Endothelial cell of umbilical vein (primary cell): ENCODE data around the gene NUDT22.

ENCODE experiments used
- EZH2 ChIP-seq: IDR thresholded peaks from 2 replicates; pipeline ENCODE4 v1.6.1; 2012; ENCODE audit warnings: borderline replicate concordance, low read depth, mild to moderate bottlenecking, moderate library complexity, low read length, inconsistent platforms; ENCODE audit not compliant: severe bottlenecking
- MYC ChIP-seq: IDR thresholded peaks from one replicate; pipeline ENCODE4 v1.6.1; 2011; ENCODE audit warnings: mild to moderate bottlenecking, low read depth, low read length
- POLR2AphosphoS5 ChIP-seq: IDR thresholded peaks from 2 replicates; pipeline ENCODE4 v1.6.1; 2012; ENCODE audit warnings: low read depth, mild to moderate bottlenecking, control low read depth, low read length, moderate library complexity; ENCODE audit not compliant: insufficient read depth
- TF ChIP-seq, protein P1 (sequence below): IDR thresholded peaks from 2 replicates; pipeline ENCODE4 v1.6.1; 2011; ENCODE audit not compliant: insufficient read depth, insufficient read length
- TF ChIP-seq, protein P2 (sequence below), 2 donors: IDR thresholded peaks; 1 replicate in 1 of 2; 2 replicates in 1 of 2; pipeline ENCODE4 v1.5.1; 2011; ENCODE audit warnings: low read length in 2 of 2, mild to moderate bottlenecking in 2 of 2, moderate library complexity in 2 of 2, control low read depth in 1 of 2, inconsistent platforms in 1 of 2, low read depth in 1 of 2; ENCODE audit not compliant: insufficient read depth in 1 of 2; ENCODE audit errors: extremely low read depth in 1 of 2

- TF ChIP-seq, protein P1, sequence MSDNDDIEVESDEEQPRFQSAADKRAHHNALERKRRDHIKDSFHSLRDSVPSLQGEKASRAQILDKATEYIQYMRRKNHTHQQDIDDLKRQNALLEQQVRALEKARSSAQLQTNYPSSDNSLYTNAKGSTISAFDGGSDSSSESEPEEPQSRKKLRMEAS = no peak
- TF ChIP-seq, protein P2, sequence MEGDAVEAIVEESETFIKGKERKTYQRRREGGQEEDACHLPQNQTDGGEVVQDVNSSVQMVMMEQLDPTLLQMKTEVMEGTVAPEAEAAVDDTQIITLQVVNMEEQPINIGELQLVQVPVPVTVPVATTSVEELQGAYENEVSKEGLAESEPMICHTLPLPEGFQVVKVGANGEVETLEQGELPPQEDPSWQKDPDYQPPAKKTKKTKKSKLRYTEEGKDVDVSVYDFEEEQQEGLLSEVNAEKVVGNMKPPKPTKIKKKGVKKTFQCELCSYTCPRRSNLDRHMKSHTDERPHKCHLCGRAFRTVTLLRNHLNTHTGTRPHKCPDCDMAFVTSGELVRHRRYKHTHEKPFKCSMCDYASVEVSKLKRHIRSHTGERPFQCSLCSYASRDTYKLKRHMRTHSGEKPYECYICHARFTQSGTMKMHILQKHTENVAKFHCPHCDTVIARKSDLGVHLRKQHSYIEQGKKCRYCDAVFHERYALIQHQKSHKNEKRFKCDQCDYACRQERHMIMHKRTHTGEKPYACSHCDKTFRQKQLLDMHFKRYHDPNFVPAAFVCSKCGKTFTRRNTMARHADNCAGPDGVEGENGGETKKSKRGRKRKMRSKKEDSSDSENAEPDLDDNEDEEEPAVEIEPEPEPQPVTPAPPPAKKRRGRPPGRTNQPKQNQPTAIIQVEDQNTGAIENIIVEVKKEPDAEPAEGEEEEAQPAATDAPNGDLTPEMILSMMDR (IDR thresholded peaks at IDR 0.05; ENCODE audit: extremely low read depth in 1 of 2, insufficient read depth in 1 of 2, low read depth in 1 of 2, low read length in 2 of 2) = no peak
- no peak for TF ChIP-seq MYC
- TF ChIP-seq EZH2 = no peak
- TF ChIP-seq POLR2AphosphoS5 = no peak
These were observed 42.2 kb downstream of the NUDT22 start for GRCh38 chr11:64268025-64268892.
